ENCODE results near the gene CRISPLD2.

GRCh38 chr16:84931107-84931494 is 111.3 kb downstream of the CRISPLD2 start:
- no peak for TF ChIP-seq CTCF (IDR thresholded peaks at IDR 0.05)
- no peak for TF ChIP-seq ZFX (IDR thresholded peaks at IDR 0.05; ENCODE audit: borderline replicate concordance)

Data from 22Rv1 (cell line).